Umbilical cord (tissue), 2 donors: Measurements from ENCODE around the gene ACKR2. TPM values are rescaled to one million over a fixed set of nuclear protein-coding genes. Genes with fewer than 3 reads are reported as not detected.
A peak's percentile ranks its signal among the peaks of the same experiment; 100 is the strongest.
"Not testable (repeated sequence)": the region's sequence is repeated elsewhere in the genome, so short reads cannot be mapped to it uniquely, and the experiment has no call there.

Experiments
- DNase-seq: peaks from one replicate; pipeline ENCODE4 v3.0.0-alpha.2; 2015; ENCODE audit warnings: low spot score
- total RNA-seq: library from RNA; depleted of rRNA; stranded (reverse); fragments of >200 nt; gene quantifications from one replicate; pipeline ENCODE4 v1.2.3, GENCODE V29; 2014; ENCODE audit warnings: low replicate concordance; ENCODE audit not compliant: insufficient read depth

ACKR2 gene
- total RNA-seq, 1 donor from 2014 or later: 10.4 TPM

- DNase-seq: no peak
These were observed 46.5 kb downstream of the ACKR2 start for GRCh38 chr3:42855547-42856380.

- DNase-seq: no peak
These were observed 47.3 kb downstream of the ACKR2 start for GRCh38 chr3:42856544-42856943.

- no peak for DNase-seq
These were observed 55.2 kb downstream of the ACKR2 start for GRCh38 chr3:42864321-42864950.

- DNase-seq: no peak
These were observed 56.0 kb downstream of the ACKR2 start for GRCh38 chr3:42865256-42865655.

GRCh38 chr3:42867138-42867537, 57.9 kb downstream of the ACKR2 start:
- DNase-seq: no peak

- DNase-seq: no peak
These were observed 59.6 kb downstream of the ACKR2 start for GRCh38 chr3:42868841-42869240.

- DNase-seq: peak; percentile 34
These were observed 62.4 kb downstream of the ACKR2 start for GRCh38 chr3:42871592-42872196.

- DNase-seq: no peak
These were observed 63.5 kb downstream of the ACKR2 start for GRCh38 chr3:42872718-42873117.

- no peak for DNase-seq
These were observed 64.2 kb downstream of the ACKR2 start for GRCh38 chr3:42873221-42873982.

- DNase-seq: no peak
These were observed 65.5 kb downstream of the ACKR2 start for GRCh38 chr3:42874749-42875148.

- no peak for DNase-seq
These were observed 66.3 kb downstream of the ACKR2 start, which contains the start of gene CYP8B1 for GRCh38 chr3:42875325-42876151. CYP8B1 (minus strand) TSS chr3:42875879; CDS start chr3:42875816, 63 bp downstream.

- DNase-seq: no peak
These were observed 67.2 kb downstream of the ACKR2 start for GRCh38 chr3:42876401-42876800.

GRCh38 chr3:42876940-42877720, 67.9 kb downstream of the ACKR2 start:
- no peak for DNase-seq

GRCh38 chr3:42877881-42878280, 68.6 kb downstream of the ACKR2 start:
- DNase-seq: no peak

- no peak for DNase-seq
These were observed 70.9 kb downstream of the ACKR2 start for GRCh38 chr3:42880183-42880582.

GRCh38 chr3:42880601-42881451, 71.6 kb downstream of the ACKR2 start:
- DNase-seq: peak; percentile 89

- not testable (repeated sequence) for DNase-seq
These were observed 74.1 kb downstream of the ACKR2 start for GRCh38 chr3:42883251-42883930.

GRCh38 chr3:42884324-42884723, 75.1 kb downstream of the ACKR2 start:
- DNase-seq: no peak
